GM12878 (cell line): ENCODE measurements around the gene SPTLC3. TPM values are rescaled to one million over a fixed set of nuclear protein-coding genes. Genes with fewer than 3 reads are reported as not detected.

Experiments
- ATAC-seq: fragments of 200-7000 bp; cut with Tn5 transposase; 3 replicates; pipeline ENCODE4 v1.9.1; 2020; ENCODE audit warnings: mild to moderate bottlenecking, moderate library complexity
- BruUV-seq: library from RNA; stranded (reverse); fragments of 400-500 nt; replicated peaks from 2 replicates; lab custom pipeline; 2021; lab: Mats Ljungman, UMichigan
- CTCF ChIA-PET: fragments of 300-600 bp; sonication (Branson Sonifier 250); formaldehyde crosslinking; extraction: SDS; loops from one replicate; lab custom pipeline; 2021; ENCODE audit warnings: inconsistent platforms; lab: Yijun Ruan, JAX
- POLR2A ChIA-PET: fragments of 350-600 bp; formaldehyde crosslinking; extraction: SDS; loops from one replicate; lab custom pipeline; 2021; ENCODE audit warnings: inconsistent platforms; lab: Charles Lee
- RAD21 ChIA-PET: fragments of 300-600 bp; sonication (Branson Sonifier 250); formaldehyde crosslinking; loops from one replicate; lab custom pipeline; 2023; ENCODE audit warnings: antibody characterized with exemption; ENCODE audit not compliant: unreplicated experiment; lab: Charles Lee
- SMC1A ChIA-PET: fragments of 300-600 bp; sonication (Branson Sonifier 250); formaldehyde crosslinking; loops from one replicate; lab custom pipeline; 2023; ENCODE audit not compliant: unreplicated experiment, uncharacterized antibody; lab: Charles Lee
- DNase-seq: peaks from one replicate; pipeline ENCODE4 v3.0.0-alpha.2; 2011; ENCODE audit warnings: low read depth, low spot score
- FAIRE-seq: peaks from 3 replicates; lab custom pipeline; 2011; peaks lifted over from hg19 to GRCh38; lab: Jason Lieb, UNC
- H2AFZ ChIP-seq: 2 replicates; pipeline ENCODE4 v1.6.0; 2011; ENCODE audit warnings: low read depth, low read length, control low read depth; ENCODE audit not compliant: control insufficient read depth
- H3K27ac ChIP-seq: 2 replicates; pipeline ENCODE4 v1.5.1; 2011; ENCODE audit warnings: control low read depth; ENCODE audit not compliant: control insufficient read depth, insufficient read depth
- H3K27me3 ChIP-seq, 2 experiments: replicated peaks in 1 of 2; 2 replicates each; pipeline versions ENCODE4 v1.6.0 to v1.6.1; 2011; ENCODE audit warnings: low read length in 1 of 2; ENCODE audit not compliant: control insufficient read depth in 2 of 2, insufficient read depth in 2 of 2
- H3K36me3 ChIP-seq, 2 experiments: 2 replicates each; pipeline ENCODE4 v1.5.1; 2011; ENCODE audit warnings: low read length in 1 of 2; ENCODE audit not compliant: control insufficient read depth in 2 of 2, insufficient read depth in 2 of 2
- H3K4me1 ChIP-seq: 2 replicates; pipeline ENCODE4 v1.6.1; 2011; ENCODE audit warnings: mild to moderate bottlenecking, low read length, moderate library complexity, mixed read lengths; ENCODE audit not compliant: control insufficient read depth, insufficient read depth
- H3K4me2 ChIP-seq: 2 replicates; pipeline ENCODE4 v1.6.0; 2011; ENCODE audit warnings: control low read depth; ENCODE audit not compliant: control insufficient read depth, insufficient read depth
- H3K4me3 ChIP-seq: fragments of 200-600 bp; sonication (generic); 2 replicates; pipeline ENCODE4 v1.5.1; 2016
- H3K79me2 ChIP-seq: 2 replicates; pipeline ENCODE4 v1.6.0; 2011; ENCODE audit warnings: low read length; ENCODE audit not compliant: control insufficient read depth, insufficient read depth
- H3K9ac ChIP-seq: 2 replicates; pipeline ENCODE4 v1.8.0; 2011; ENCODE audit warnings: low read length, control low read depth, mixed read lengths; ENCODE audit not compliant: control insufficient read depth, insufficient read depth
- H3K9me3 ChIP-seq: replicated peaks from 3 replicates; pipeline ENCODE4 v1.5.1; 2011; ENCODE audit warnings: mild to moderate bottlenecking, low read length; ENCODE audit not compliant: control insufficient read depth, insufficient read depth
- H4K20me1 ChIP-seq: 2 replicates; pipeline ENCODE4 v1.6.0; 2011; ENCODE audit not compliant: control insufficient read depth, insufficient read depth
- BRCA1 ChIP-seq: IDR thresholded peaks from 2 replicates; pipeline ENCODE4 v1.6.1; 2011; ENCODE audit warnings: low read depth, low read length, improper control_type of control experiment
- CHD2 ChIP-seq: IDR thresholded peaks from 2 replicates; pipeline ENCODE4 v1.6.1; 2011; ENCODE audit warnings: low read depth, low read length, improper control_type of control experiment, borderline replicate concordance
- IKZF2 ChIP-seq, 2 experiments: fragments of 450-650 bp; IDR thresholded peaks; 2 replicates each; pipeline ENCODE4 v1.6.1; 2017; ENCODE audit warnings: mild to moderate bottlenecking in 2 of 2, moderate library complexity in 2 of 2
- JUND ChIP-seq: IDR thresholded peaks from 2 replicates; pipeline ENCODE4 v1.6.1; 2012; ENCODE audit warnings: low read depth, mild to moderate bottlenecking, low read length, improper control_type of control experiment, moderate library complexity
- KDM1A ChIP-seq: fragments of 200-600 bp; sonication (generic); IDR thresholded peaks from 2 replicates; pipeline ENCODE4 v1.6.1; 2016; ENCODE audit warnings: borderline replicate concordance
- KLF5 ChIP-seq: fragments of 450-650 bp; IDR thresholded peaks from 2 replicates; pipeline ENCODE4 v1.6.1; 2014; ENCODE audit warnings: mild to moderate bottlenecking; ENCODE audit not compliant: partially characterized antibody
- MYB ChIP-seq: fragments of 150-350 bp; IDR thresholded peaks from 2 replicates; pipeline ENCODE4 v1.6.1; 2014; ENCODE audit warnings: mild to moderate bottlenecking, low read depth, low read length, borderline replicate concordance
- NFYA ChIP-seq: IDR thresholded peaks from 2 replicates; pipeline ENCODE4 v1.6.1; 2011; ENCODE audit warnings: low read depth, mild to moderate bottlenecking, low read length, improper control_type of control experiment, borderline replicate concordance
- RAD21 ChIP-seq: IDR thresholded peaks from 2 replicates; pipeline ENCODE4 v1.6.1; 2011; ENCODE audit warnings: mild to moderate bottlenecking, low read depth, low read length, moderate library complexity; ENCODE audit not compliant: insufficient read depth
- SIN3A ChIP-seq: IDR thresholded peaks from 2 replicates; pipeline ENCODE4 v1.6.1; 2012; ENCODE audit warnings: low read depth, low read length, improper control_type of control experiment
- SMAD5 ChIP-seq: IDR thresholded peaks from 2 replicates; pipeline ENCODE4 v1.6.1; 2016; ENCODE audit warnings: antibody characterized with exemption, low read depth
- TBL1XR1 ChIP-seq: IDR thresholded peaks from 2 replicates; pipeline ENCODE4 v1.6.1; 2012; ENCODE audit warnings: low read depth, low read length, improper control_type of control experiment
- TCF7 ChIP-seq: IDR thresholded peaks from 2 replicates; pipeline ENCODE4 v1.6.1; 2014; ENCODE audit warnings: antibody characterized with exemption, borderline replicate concordance
- YBX1 ChIP-seq: fragments of 450-650 bp; IDR thresholded peaks from 2 replicates; pipeline ENCODE4 v1.6.1; 2016; ENCODE audit warnings: antibody characterized with exemption
- YY1 ChIP-seq: IDR thresholded peaks from 2 replicates; pipeline ENCODE4 v1.6.1; 2011; ENCODE audit warnings: low read depth, mild to moderate bottlenecking, low read length
- ZBED1 ChIP-seq: IDR thresholded peaks from 2 replicates; pipeline ENCODE4 v1.6.1; 2016; ENCODE audit warnings: borderline replicate concordance
- ZNF274 ChIP-seq: IDR thresholded peaks from one replicate; pipeline ENCODE4 v1.8.0; 2011; ENCODE audit not compliant: insufficient read length, insufficient read depth
- WGBS: methylation state at CpG from one replicate; pipeline ENCODE4 v1.1.6; 2016; ENCODE audit warnings: low lambda C conversion rate; ENCODE audit not compliant: insufficient replicate concordance, insufficient coverage; ENCODE audit errors: missing lambda C conversion rate; 5-methylcytosine and 5-hydroxymethylcytosine counted together
- in situ Hi-C: fragments of 300-500 bp; cut with MboI; formaldehyde crosslinking; loops from 9 replicates; pipeline ENCODE4 v1.14.3; 2018; ENCODE audit warnings: mixed read lengths
- intact Hi-C: fragments of 100-400 bp; cut with micrococcal nuclease; formaldehyde crosslinking; loops from one replicate; pipeline ENCODE4 v1.14.2; 2022; ENCODE audit not compliant: unreplicated experiment
- polyA plus RNA-seq, 11 experiments: library from polyadenylated mRNA; depleted of rRNA in 4 of 11; unstranded in 6 of 11; stranded (reverse) in 5 of 11; fragments of >200 nt; fragmentation: Nextera tagmentation in 4 of 11; fragmentation: Illumina TruSeq in 1 of 11; extraction: Ambion mirVana in 4 of 11; extraction: Trizol in 1 of 11; gene quantifications; 1 replicate in 1 of 11; 2 replicates in 10 of 11; pipeline versions ENCODE4 v1.2.1 to v1.2.3, GENCODE V29; 2011 to 2016; ENCODE audit warnings: inconsistent platforms in 2 of 11, missing spikeins in 2 of 11, low read depth in 1 of 11
- total RNA-seq, 4 experiments: library from RNA; depleted of rRNA in 3 of 4; stranded (reverse); fragments of >200 nt in 3 of 4; fragmentation: Illumina TruSeq in 1 of 4; extraction: Trizol in 1 of 4; gene quantifications; 2 replicates each; pipeline versions ENCODE4 v1.2.1 to v1.2.3, GENCODE V29; 2013 to 2021
- TF ChIP-seq, protein P1 (sequence below): fragments of 450-650 bp; IDR thresholded peaks from 2 replicates; pipeline ENCODE4 v1.6.1; 2018; ENCODE audit warnings: borderline replicate concordance, mild to moderate bottlenecking; ENCODE audit not compliant: partially characterized antibody
- TF ChIP-seq, protein P2 (sequence below): fragments of 450-650 bp; IDR thresholded peaks from 2 replicates; pipeline ENCODE4 v1.6.1; 2018; ENCODE audit warnings: mild to moderate bottlenecking, low read depth, moderate library complexity; ENCODE audit not compliant: partially characterized antibody
- TF ChIP-seq, protein P3 (sequence below): fragments of 450-650 bp; IDR thresholded peaks from 2 replicates; pipeline ENCODE4 v1.6.1; 2017; ENCODE audit warnings: mild to moderate bottlenecking, low read depth, inconsistent platforms; ENCODE audit not compliant: poor library complexity, severe bottlenecking

Gene SPTLC3
- total and polyA plus RNA-seq, 10 of the 15 experiments (the other 5 are each of a cell fraction or from before 2014, with no cell fraction given) = 0.04 to 0.29 (median 0.06) TPM; not detected in 7

DNA sequence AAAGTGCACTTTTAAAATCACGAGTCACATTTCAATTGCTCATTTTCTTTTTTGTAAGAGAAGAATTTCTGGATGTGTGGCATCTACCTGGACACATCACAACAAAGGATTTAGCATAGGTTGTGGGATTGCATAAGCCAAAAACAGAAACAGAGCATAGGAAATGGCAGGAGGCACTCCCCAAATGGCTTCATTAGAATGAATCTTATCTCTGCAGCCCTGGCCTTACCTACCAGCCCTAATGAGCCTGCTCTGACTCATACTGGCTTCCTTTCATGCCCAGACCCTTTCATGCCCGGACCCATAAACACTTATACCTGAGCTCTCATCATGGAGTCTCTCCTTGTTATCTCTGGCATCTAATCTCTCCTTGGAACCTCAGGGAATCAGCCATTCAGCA lies 23.9 kb upstream of the SPTLC3 start:
- POLR2A ChIA-PET = no interaction called here
- no peak overlapping the region for H3K4me2 ChIP-seq

More for the DNA sequence above, 23.9 kb upstream of the SPTLC3 start:
- H2AFZ ChIP-seq = no peak overlapping the region
- H3K27me3 ChIP-seq = no peaks in the 10 kb centered on the region; a peak in 1 of 4 replicates
- no peak overlapping the region for H3K9ac ChIP-seq
- RAD21 ChIA-PET = no interaction called here
- H3K27ac ChIP-seq = no peak overlapping the region
- SMC1A ChIA-PET = no interaction called here
- H3K79me2 ChIP-seq = no peaks in the 10 kb centered on the region
- CTCF ChIA-PET = interaction anchor here (0.7 kb wide), 1 partner anchor 30 kb away, joined by 3 read pairs; no protein-coding TSS in a partner anchor
- intact Hi-C loops (no loop called here), in situ Hi-C loops (no loop called here)
- ATAC-seq (no peak), FAIRE-seq (no peak), DNase-seq (no peak)
- no TSS peak for BruUV-seq
- H3K4me1 ChIP-seq = no peaks in the 10 kb centered on the region
- H3K36me3 ChIP-seq = no peaks in the 10 kb centered on the region
- WGBS = 0% methylated on average over 2 of the region's 2 CpGs
- no peak for TF ChIP-seq CHD2
- TF ChIP-seq YBX1 = no peak
- no peak for TF ChIP-seq ZBED1
- TF ChIP-seq RAD21 = no peak
- no peak for TF ChIP-seq MYB
- no peak for TF ChIP-seq BRCA1
- no peak for TF ChIP-seq JUND
- TF ChIP-seq KDM1A = no peak
- no peak for TF ChIP-seq SIN3A
- TF ChIP-seq, protein P1, sequence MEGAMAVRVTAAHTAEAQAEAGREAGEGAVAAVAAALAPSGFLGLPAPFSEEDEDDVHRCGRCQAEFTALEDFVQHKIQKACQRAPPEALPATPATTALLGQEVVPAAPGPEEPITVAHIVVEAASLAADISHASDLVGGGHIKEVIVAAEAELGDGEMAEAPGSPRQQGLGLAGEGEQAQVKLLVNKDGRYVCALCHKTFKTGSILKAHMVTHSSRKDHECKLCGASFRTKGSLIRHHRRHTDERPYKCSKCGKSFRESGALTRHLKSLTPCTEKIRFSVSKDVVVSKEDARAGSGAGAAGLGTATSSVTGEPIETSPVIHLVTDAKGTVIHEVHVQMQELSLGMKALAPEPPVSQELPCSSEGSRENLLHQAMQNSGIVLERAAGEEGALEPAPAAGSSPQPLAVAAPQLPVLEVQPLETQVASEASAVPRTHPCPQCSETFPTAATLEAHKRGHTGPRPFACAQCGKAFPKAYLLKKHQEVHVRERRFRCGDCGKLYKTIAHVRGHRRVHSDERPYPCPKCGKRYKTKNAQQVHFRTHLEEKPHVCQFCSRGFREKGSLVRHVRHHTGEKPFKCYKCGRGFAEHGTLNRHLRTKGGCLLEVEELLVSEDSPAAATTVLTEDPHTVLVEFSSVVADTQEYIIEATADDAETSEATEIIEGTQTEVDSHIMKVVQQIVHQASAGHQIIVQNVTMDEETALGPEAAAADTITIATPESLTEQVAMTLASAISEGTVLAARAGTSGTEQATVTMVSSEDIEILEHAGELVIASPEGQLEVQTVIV = no peak
- TF ChIP-seq, protein P2, sequence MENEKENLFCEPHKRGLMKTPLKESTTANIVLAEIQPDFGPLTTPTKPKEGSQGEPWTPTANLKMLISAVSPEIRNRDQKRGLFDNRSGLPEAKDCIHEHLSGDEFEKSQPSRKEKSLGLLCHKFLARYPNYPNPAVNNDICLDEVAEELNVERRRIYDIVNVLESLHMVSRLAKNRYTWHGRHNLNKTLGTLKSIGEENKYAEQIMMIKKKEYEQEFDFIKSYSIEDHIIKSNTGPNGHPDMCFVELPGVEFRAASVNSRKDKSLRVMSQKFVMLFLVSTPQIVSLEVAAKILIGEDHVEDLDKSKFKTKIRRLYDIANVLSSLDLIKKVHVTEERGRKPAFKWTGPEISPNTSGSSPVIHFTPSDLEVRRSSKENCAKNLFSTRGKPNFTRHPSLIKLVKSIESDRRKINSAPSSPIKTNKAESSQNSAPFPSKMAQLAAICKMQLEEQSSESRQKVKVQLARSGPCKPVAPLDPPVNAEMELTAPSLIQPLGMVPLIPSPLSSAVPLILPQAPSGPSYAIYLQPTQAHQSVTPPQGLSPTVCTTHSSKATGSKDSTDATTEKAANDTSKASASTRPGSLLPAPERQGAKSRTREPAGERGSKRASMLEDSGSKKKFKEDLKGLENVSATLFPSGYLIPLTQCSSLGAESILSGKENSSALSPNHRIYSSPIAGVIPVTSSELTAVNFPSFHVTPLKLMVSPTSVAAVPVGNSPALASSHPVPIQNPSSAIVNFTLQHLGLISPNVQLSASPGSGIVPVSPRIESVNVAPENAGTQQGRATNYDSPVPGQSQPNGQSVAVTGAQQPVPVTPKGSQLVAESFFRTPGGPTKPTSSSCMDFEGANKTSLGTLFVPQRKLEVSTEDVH = no peak
- no peak for TF ChIP-seq NFYA
- no peak for TF ChIP-seq SMAD5
- no peak for TF ChIP-seq KLF5
- no peak for TF ChIP-seq TBL1XR1
- no peak for TF ChIP-seq TCF7
- TF ChIP-seq, protein P3, sequence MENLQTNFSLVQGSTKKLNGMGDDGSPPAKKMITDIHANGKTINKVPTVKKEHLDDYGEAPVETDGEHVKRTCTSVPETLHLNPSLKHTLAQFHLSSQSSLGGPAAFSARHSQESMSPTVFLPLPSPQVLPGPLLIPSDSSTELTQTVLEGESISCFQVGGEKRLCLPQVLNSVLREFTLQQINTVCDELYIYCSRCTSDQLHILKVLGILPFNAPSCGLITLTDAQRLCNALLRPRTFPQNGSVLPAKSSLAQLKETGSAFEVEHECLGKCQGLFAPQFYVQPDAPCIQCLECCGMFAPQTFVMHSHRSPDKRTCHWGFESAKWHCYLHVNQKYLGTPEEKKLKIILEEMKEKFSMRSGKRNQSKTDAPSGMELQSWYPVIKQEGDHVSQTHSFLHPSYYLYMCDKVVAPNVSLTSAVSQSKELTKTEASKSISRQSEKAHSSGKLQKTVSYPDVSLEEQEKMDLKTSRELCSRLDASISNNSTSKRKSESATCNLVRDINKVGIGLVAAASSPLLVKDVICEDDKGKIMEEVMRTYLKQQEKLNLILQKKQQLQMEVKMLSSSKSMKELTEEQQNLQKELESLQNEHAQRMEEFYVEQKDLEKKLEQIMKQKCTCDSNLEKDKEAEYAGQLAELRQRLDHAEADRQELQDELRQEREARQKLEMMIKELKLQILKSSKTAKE = no peak
- no peak for TF ChIP-seq IKZF2 (IDR thresholded peaks at IDR 0.05)
- no peak for TF ChIP-seq ZNF274
- TF ChIP-seq YY1 = no peak
- H4K20me1 ChIP-seq = no peaks in the 10 kb centered on the region
- no peaks in the 10 kb centered on the region for H3K9me3 ChIP-seq
- no peak overlapping the region for H3K4me3 ChIP-seq
